ENCODE results near the gene CTSV.

- TF ChIP-seq CTCF (IDR thresholded peaks at IDR 0.05) (no peak), POLR2A (IDR thresholded peaks at IDR 0.05) (no peak)
Observed at GRCh38 chr9:97076238-97076637, 37.3 kb upstream of the CTSV start.

Measured in lower leg skin (tissue), 3 donors.